Measurements from ENCODE around the gene SMTNL2.
"Not testable (repeated sequence)": the region's sequence is repeated elsewhere in the genome, so short reads cannot be mapped to it uniquely, and the experiment has no call there.

The SMTNL2 gene

DNA sequence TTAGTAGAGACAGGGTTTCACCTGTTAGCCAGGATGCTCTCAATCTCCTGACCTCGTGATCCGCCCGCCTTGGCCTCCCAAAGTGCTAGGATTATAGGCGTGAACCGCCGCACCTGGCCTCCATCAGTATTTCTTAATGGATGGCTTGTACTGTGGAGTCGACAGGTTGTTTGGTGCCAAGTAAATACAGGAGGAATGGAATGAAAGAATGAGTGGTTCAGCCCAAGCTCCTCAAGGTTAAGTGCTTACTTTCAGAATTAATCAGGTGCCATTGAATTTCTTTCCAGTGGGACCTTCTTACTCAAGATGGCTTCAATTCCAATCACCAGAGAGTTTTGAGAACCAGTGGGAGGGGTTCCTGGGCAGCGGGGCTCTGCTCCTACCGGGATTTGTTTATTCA lies 32.1 kb downstream of the SMTNL2 start:
- H3K27ac Mint-ChIP-seq = no peak overlapping the region
- H3K4me1 Mint-ChIP-seq (ENCODE audit: low read depth in 2 of 2) = no peaks in the 10 kb centered on the region
- DNase-seq (no peak), ATAC-seq (replicated peaks) (no peak)
- no peaks in the 10 kb centered on the region for H3K9me3 Mint-ChIP-seq
- H3K36me3 Mint-ChIP-seq (ENCODE audit: insufficient read depth) = no peaks in the 10 kb centered on the region
- H3K4me3 Mint-ChIP-seq = no peak overlapping the region
- peaks cover 9 to 20% of the 10 kb centered on the region in 2 donors for H3K27me3 Mint-ChIP-seq

DNA sequence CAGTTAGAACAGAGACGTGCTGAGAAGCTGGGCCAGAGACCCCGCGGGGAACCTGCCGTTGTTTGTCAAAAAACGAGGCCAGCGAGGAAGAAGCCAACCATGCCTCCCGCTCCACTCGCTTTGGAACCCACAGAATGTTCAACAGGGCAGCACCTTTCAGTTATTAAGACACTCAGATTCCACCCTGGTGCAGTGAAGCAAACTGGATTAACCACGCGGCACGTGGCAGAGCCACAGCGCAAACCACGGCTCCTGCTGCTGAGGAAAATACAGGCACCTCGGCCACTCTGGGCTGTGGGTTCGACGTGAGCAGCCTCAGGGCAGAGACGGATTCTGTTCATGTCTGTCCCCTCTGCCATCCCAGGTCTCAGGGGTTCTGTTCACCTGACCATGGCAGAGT lies 32.8 kb downstream of the SMTNL2 start:
- DNase-seq (no peak), ATAC-seq (replicated peaks) (no peak)
- H3K27ac Mint-ChIP-seq = no peak overlapping the region
- peaks cover 9 to 17% of the 10 kb centered on the region in 2 donors for H3K27me3 Mint-ChIP-seq
- no peaks in the 10 kb centered on the region for H3K4me1 Mint-ChIP-seq (ENCODE audit: low read depth in 2 of 2)
- no peaks in the 10 kb centered on the region for H3K36me3 Mint-ChIP-seq (ENCODE audit: insufficient read depth)
- H3K4me3 Mint-ChIP-seq = no peak overlapping the region
- H3K9me3 Mint-ChIP-seq = no peaks in the 10 kb centered on the region

GRCh38 chr17:4617590-4618351 lies 33.4 kb downstream of the SMTNL2 start:
- Mint-ChIP-seq H3K4me1 (ENCODE audit: low read depth in 2 of 2) (no peaks in the 10 kb centered on the region), H3K27me3 (peaks cover 9 to 17% of the 10 kb centered on the region in 2 donors), H3K4me3 (no peak overlapping the region), H3K9me3 (no peaks in the 10 kb centered on the region), H3K27ac (no peak overlapping the region), H3K36me3 (ENCODE audit: insufficient read depth) (no peaks in the 10 kb centered on the region)
- ATAC-seq (replicated peaks) = no peak
- DNase-seq = no peak

DNA sequence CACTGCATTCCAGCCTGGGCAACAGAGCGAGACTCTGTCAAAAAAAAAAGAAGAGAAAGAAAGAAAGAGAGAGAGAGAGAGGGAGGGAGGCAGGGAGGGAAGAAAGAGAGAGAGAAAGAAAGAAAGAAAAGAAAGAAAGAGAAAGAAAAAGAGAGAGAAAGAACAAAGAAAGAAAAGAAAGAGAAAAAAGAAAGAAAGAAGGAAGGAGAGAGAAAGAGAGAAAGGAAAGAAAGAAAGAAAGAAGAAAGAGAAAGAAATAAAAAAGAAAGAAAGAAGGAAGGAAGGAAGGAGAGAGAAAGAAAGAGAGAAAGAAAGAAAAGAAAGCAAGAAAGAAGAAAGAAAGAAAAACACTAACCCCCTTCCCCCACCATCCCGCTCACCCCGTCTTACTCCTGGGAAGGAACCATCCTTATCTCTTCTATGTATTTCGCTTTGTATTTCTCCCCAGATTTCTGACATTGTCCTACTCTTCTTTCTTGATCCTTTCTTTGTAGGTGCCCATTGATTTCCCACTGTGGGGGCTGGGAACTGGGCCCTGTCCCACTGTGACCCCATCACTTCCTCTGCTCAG lies 36.3 kb downstream of the SMTNL2 start:
- no peak overlapping the region for H3K27ac Mint-ChIP-seq
- peaks cover 9 to 13% of the 10 kb centered on the region in 2 donors for H3K27me3 Mint-ChIP-seq
- no peak for DNase-seq
- no peaks in the 10 kb centered on the region for H3K9me3 Mint-ChIP-seq
- no peak for ATAC-seq (replicated peaks)
- H3K4me3 Mint-ChIP-seq = no peak overlapping the region
- no peaks in the 10 kb centered on the region for H3K4me1 Mint-ChIP-seq (ENCODE audit: low read depth in 2 of 2)
- H3K36me3 Mint-ChIP-seq (ENCODE audit: insufficient read depth) = no peaks in the 10 kb centered on the region

- no peak overlapping the region for H3K4me3 Mint-ChIP-seq
- H3K27ac Mint-ChIP-seq = no peak overlapping the region
- no peaks in the 10 kb centered on the region for H3K36me3 Mint-ChIP-seq (ENCODE audit: insufficient read depth)
- DNase-seq (no peak), ATAC-seq (replicated peaks) (no peak)
- H3K27me3 Mint-ChIP-seq = peaks cover 16 to 24% of the 10 kb centered on the region in 2 donors
- H3K4me1 Mint-ChIP-seq (ENCODE audit: low read depth in 2 of 2) = peaks cover 3 to 4% of the 10 kb centered on the region in 2 donors
- no peaks in the 10 kb centered on the region for H3K9me3 Mint-ChIP-seq
Observed at GRCh38 chr17:4622375-4622774, 38.0 kb downstream of the SMTNL2 start.

GRCh38 chr17:4623249-4623648 lies 38.9 kb downstream of the SMTNL2 start:
- Mint-ChIP-seq H3K27me3 (peaks cover 10 to 19% of the 10 kb centered on the region in 2 donors), H3K36me3 (ENCODE audit: insufficient read depth) (no peaks in the 10 kb centered on the region), H3K4me3 (no peak overlapping the region), H3K4me1 (ENCODE audit: low read depth in 2 of 2) (peaks cover 3 to 4% of the 10 kb centered on the region in 2 donors), H3K9me3 (no peaks in the 10 kb centered on the region), H3K27ac (no peak overlapping the region)
- ATAC-seq (replicated peaks) (no peak), DNase-seq (no peak)

DNA sequence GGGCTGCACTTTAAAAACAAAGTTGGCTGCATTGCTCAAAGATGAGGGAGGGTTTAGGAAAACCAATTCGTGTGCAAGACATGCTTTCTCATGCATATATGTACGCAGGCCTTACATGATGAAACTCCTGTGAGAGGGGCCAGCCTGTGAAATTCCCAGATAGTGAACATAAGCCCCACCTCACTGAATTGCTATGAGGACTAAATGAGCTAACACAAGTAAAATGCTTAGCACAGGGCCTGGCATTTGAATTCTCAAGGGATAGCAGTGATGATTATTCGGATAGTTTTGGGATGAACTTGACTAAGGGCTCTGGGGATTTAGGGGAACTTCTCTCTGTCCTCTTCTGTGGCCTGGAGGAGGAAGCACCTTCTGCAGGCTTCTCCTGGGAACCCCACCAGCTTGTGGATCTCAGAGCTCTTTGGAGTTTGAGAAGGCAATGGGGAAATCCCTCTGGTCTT lies 40.2 kb downstream of the SMTNL2 start:
- not testable (repeated sequence) for H3K36me3 Mint-ChIP-seq (ENCODE audit: insufficient read depth); ATAC-seq (replicated peaks)

GRCh38 chr17:4625181-4625617 lies 40.9 kb downstream of the SMTNL2 start:
- no peak for DNase-seq
- ATAC-seq (replicated peaks) = no peak
- peaks cover 3 to 4% of the 10 kb centered on the region in 2 donors for H3K4me1 Mint-ChIP-seq (ENCODE audit: low read depth in 2 of 2)
- H3K27me3 Mint-ChIP-seq = peaks cover 9 to 18% of the 10 kb centered on the region in 2 donors
- no peaks in the 10 kb centered on the region for H3K9me3 Mint-ChIP-seq
- no peak overlapping the region for H3K27ac Mint-ChIP-seq
- H3K4me3 Mint-ChIP-seq = no peak overlapping the region
- H3K36me3 Mint-ChIP-seq (ENCODE audit: insufficient read depth) = no peaks in the 10 kb centered on the region

More for the DNA sequence above, 40.2 kb downstream of the SMTNL2 start:
- DNase-seq; H3K27ac Mint-ChIP-seq; H3K4me1 Mint-ChIP-seq (ENCODE audit: low read depth in 2 of 2); H3K9me3 Mint-ChIP-seq; H3K4me3 Mint-ChIP-seq: not testable (repeated sequence)
- peaks cover 9 to 18% of the 10 kb centered on the region in 2 donors for H3K27me3 Mint-ChIP-seq

GRCh38 chr17:4626734-4627256 lies 42.5 kb downstream of the SMTNL2 start:
- Mint-ChIP-seq H3K4me3 (no peak overlapping the region), H3K27me3 (peaks cover 14 to 26% of the 10 kb centered on the region in 2 donors), H3K36me3 (ENCODE audit: insufficient read depth) (no peaks in the 10 kb centered on the region), H3K9me3 (no peaks in the 10 kb centered on the region), H3K4me1 (ENCODE audit: low read depth in 2 of 2) (peaks cover 3 to 4% of the 10 kb centered on the region in 2 donors), H3K27ac (no peak overlapping the region)
- ATAC-seq (replicated peaks) = no peak
- DNase-seq = no peak

DNA sequence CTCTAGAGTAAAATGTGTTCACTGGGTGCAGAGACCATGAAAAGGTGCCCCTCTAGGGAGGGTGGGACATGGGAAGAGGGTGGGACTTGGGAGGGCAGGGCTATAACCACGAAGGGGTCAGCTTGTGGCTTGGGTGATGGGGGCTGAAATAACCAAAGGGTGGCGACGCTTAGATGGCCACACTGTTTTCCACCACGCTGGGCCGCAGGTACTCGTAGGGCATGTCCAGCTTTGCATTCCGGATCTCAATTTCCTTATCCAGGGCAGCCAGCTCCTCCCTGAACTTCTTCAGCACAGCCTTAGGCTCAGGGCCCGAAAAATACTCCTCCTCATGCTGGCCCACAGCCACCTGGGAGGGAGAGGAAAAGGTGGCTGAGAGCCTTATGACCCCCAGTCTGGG lies 47.1 kb downstream of the SMTNL2 start:
- Mint-ChIP-seq H3K36me3 (ENCODE audit: insufficient read depth) (no peaks in the 10 kb centered on the region), H3K9me3 (no peaks in the 10 kb centered on the region), H3K27me3 (peaks cover 38 to 64% of the 10 kb centered on the region in 2 donors), H3K27ac (no peak overlapping the region), H3K4me1 (ENCODE audit: low read depth in 2 of 2) (peaks cover 0 to 6% of the 10 kb centered on the region in 2 donors), H3K4me3 (no peak overlapping the region)
- DNase-seq = no peak
- ATAC-seq (replicated peaks) = no peak

DNA sequence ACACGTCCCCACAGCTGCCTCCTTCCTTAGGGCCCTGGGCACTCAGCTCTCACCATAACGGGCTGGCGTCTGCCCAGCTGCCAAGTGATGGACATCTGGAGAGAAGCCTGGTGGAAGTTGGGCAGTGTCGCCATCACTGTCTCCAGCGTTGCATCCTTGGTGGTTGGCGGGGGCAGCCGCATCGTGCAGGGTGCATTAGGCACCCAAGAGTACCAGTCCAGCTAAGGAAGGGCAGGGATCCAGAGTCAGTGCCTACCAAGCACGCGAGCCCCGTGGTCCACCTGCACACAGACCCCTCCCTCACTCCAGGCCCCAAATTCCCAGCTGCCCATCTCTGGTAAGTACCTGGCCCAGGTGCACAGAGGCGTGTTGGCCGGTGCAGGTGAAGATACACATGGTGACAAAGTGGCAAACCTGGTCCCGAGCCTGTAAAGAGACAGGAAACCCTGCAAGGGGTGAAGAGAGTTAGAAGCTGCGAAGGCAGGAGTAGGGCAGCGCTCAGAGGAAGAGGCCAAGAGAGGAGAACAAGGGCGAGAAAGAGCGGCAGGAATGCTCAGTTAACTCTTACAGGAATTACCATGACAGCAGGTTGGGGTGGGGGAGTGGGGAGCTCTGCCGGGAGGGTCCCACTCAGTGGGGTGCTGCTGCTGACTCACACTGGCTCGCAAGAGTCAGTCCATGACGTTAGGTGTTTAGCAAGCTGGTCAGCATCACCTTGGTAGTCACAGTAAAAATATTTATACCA lies 47.7 kb downstream of the SMTNL2 start:
- DNase-seq = no peak
- H3K27me3 Mint-ChIP-seq = peaks cover 40 to 64% of the 10 kb centered on the region in 2 donors
- no peaks in the 10 kb centered on the region for H3K9me3 Mint-ChIP-seq

DNA sequence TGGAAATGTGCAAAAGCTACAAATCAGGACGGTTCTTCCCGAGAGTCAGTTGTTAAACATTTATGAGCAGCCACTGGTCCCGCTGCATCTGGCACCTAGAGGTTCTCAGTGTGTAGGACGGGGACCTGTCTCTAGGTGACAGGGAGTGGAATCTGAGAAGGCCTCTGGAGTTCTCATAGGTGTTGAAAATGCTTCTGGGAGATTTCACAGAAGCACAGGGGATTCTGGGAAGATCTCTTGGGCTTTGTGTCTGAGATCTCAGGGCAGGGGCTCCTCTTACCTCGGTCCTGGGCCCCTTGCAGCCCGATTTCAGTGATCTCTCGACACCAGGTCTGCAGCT lies 48.2 kb downstream of the SMTNL2 start:
- DNase-seq (no peak), ATAC-seq (replicated peaks) (no peak)
- peaks cover 0 to 6% of the 10 kb centered on the region in 2 donors for H3K4me1 Mint-ChIP-seq (ENCODE audit: low read depth in 2 of 2)
- no peaks in the 10 kb centered on the region for H3K36me3 Mint-ChIP-seq (ENCODE audit: insufficient read depth)
- H3K27me3 Mint-ChIP-seq = peaks cover 40 to 64% of the 10 kb centered on the region in 2 donors
- H3K4me3 Mint-ChIP-seq = no peak overlapping the region
- H3K9me3 Mint-ChIP-seq = no peaks in the 10 kb centered on the region
- H3K27ac Mint-ChIP-seq = no peak overlapping the region

More for the DNA sequence above, 47.7 kb downstream of the SMTNL2 start:
- Mint-ChIP-seq H3K4me1 (ENCODE audit: low read depth in 2 of 2) (peaks cover 0 to 6% of the 10 kb centered on the region in 2 donors), H3K36me3 (ENCODE audit: insufficient read depth) (no peaks in the 10 kb centered on the region), H3K27ac (no peak overlapping the region), H3K4me3 (no peak overlapping the region)
- ATAC-seq (replicated peaks) = no peak

- H3K9me3 Mint-ChIP-seq = no peaks in the 10 kb centered on the region
- no peak overlapping the region for H3K4me3 Mint-ChIP-seq
- peaks cover 50 to 75% of the 10 kb centered on the region in 2 donors for H3K27me3 Mint-ChIP-seq
- H3K4me1 Mint-ChIP-seq (ENCODE audit: low read depth in 2 of 2) = peaks cover 0 to 6% of the 10 kb centered on the region in 2 donors
- H3K27ac Mint-ChIP-seq = no peak overlapping the region
- H3K36me3 Mint-ChIP-seq (ENCODE audit: insufficient read depth) = no peaks in the 10 kb centered on the region
- DNase-seq (no peak), ATAC-seq (replicated peaks) (no peak)
Observed at GRCh38 chr17:4633643-4634042, 49.3 kb downstream of the SMTNL2 start.
